Measurements from ENCODE around the gene GABRG3. TPM values are rescaled to one million over a fixed set of nuclear protein-coding genes. Genes with fewer than 3 reads are reported as not detected.

The GABRG3 gene
- total RNA-seq, 1 experiment from 2014 or later, result not detected

GRCh38 chr15:27573805-27574485, 603.0 kb downstream of the GABRG3 start:
- no peak overlapping the region for H3K4me3 ChIP-seq
- no peaks in the 10 kb centered on the region; the same call in 1 of the 2 replicates for H3K9me3 ChIP-seq (replicated peaks)
- H3K36me3 ChIP-seq, result no peaks in the 10 kb centered on the region
- H3K27me3 ChIP-seq (replicated peaks), result no peaks in the 10 kb centered on the region
- no peak overlapping the region for H3K27ac ChIP-seq
- H3K4me1 ChIP-seq (replicated peaks), result no peaks in the 10 kb centered on the region
- DNase-seq (ENCODE audit: low read depth in 1 of 2, low spot score in 2 of 2), result no peak

- no peak overlapping the region for H3K27ac ChIP-seq
- H3K27me3 ChIP-seq (replicated peaks), result no peaks in the 10 kb centered on the region
- no peaks in the 10 kb centered on the region for H3K36me3 ChIP-seq
- no peak for DNase-seq (ENCODE audit: low read depth in 1 of 2, low spot score in 2 of 2)
- H3K9me3 ChIP-seq (replicated peaks), result no peaks in the 10 kb centered on the region; the same call in 1 of the 2 replicates
- no peaks in the 10 kb centered on the region for H3K4me1 ChIP-seq (replicated peaks)
- H3K4me3 ChIP-seq, result no peak overlapping the region
Observed at GRCh38 chr15:27574541-27575054, 603.6 kb downstream of the GABRG3 start.

GRCh38 chr15:27575521-27575920, 604.5 kb downstream of the GABRG3 start:
- H3K9me3 ChIP-seq (replicated peaks), result no peaks in the 10 kb centered on the region; the same call in 1 of the 2 replicates
- H3K4me3 ChIP-seq, result no peak overlapping the region
- no peaks in the 10 kb centered on the region for H3K4me1 ChIP-seq (replicated peaks)
- no peak overlapping the region for H3K27ac ChIP-seq
- no peaks in the 10 kb centered on the region for H3K27me3 ChIP-seq (replicated peaks)
- DNase-seq (ENCODE audit: low read depth in 1 of 2, low spot score in 2 of 2), result no peak
- no peaks in the 10 kb centered on the region for H3K36me3 ChIP-seq

GRCh38 chr15:27576576-27576975, 605.6 kb downstream of the GABRG3 start:
- Histone ChIP-seq H3K9me3 (replicated peaks) (no peaks in the 10 kb centered on the region; the same call in 1 of the 2 replicates), H3K4me3 (no peak overlapping the region), H3K36me3 (no peaks in the 10 kb centered on the region), H3K27me3 (replicated peaks) (no peaks in the 10 kb centered on the region), H3K27ac (no peak overlapping the region), H3K4me1 (replicated peaks) (no peaks in the 10 kb centered on the region)
- no peak for DNase-seq (ENCODE audit: low read depth in 1 of 2, low spot score in 2 of 2)

GRCh38 chr15:27579738-27580137, 608.8 kb downstream of the GABRG3 start:
- Histone ChIP-seq H3K9me3 (replicated peaks) (no peaks in the 10 kb centered on the region; the same call in 1 of the 2 replicates), H3K27ac (no peak overlapping the region), H3K4me3 (no peak overlapping the region), H3K27me3 (replicated peaks) (no peaks in the 10 kb centered on the region), H3K36me3 (no peaks in the 10 kb centered on the region), H3K4me1 (replicated peaks) (no peaks in the 10 kb centered on the region)
- DNase-seq (ENCODE audit: low read depth in 1 of 2, low spot score in 2 of 2), result no peak

GRCh38 chr15:27582726-27583410, 611.9 kb downstream of the GABRG3 start:
- H3K9me3 ChIP-seq (replicated peaks), result no peaks in the 10 kb centered on the region; the same call in 1 of the 2 replicates
- no peaks in the 10 kb centered on the region for H3K4me1 ChIP-seq (replicated peaks)
- H3K36me3 ChIP-seq, result no peaks in the 10 kb centered on the region
- H3K27me3 ChIP-seq (replicated peaks), result no peaks in the 10 kb centered on the region
- no peak overlapping the region for H3K27ac ChIP-seq
- H3K4me3 ChIP-seq, result no peak overlapping the region
- no peak for DNase-seq (ENCODE audit: low read depth in 1 of 2, low spot score in 2 of 2)

- no peaks in the 10 kb centered on the region for H3K9me3 ChIP-seq (replicated peaks)
- no peak overlapping the region for H3K27ac ChIP-seq
- H3K36me3 ChIP-seq, result no peaks in the 10 kb centered on the region
- H3K27me3 ChIP-seq (replicated peaks), result no peaks in the 10 kb centered on the region
- H3K4me1 ChIP-seq (replicated peaks), result no peaks in the 10 kb centered on the region
- no peak overlapping the region for H3K4me3 ChIP-seq
- no peak for DNase-seq (ENCODE audit: low read depth in 1 of 2, low spot score in 2 of 2)
Observed at GRCh38 chr15:27583651-27584050, 612.7 kb downstream of the GABRG3 start.

GRCh38 chr15:27585041-27585640, 614.2 kb downstream of the GABRG3 start:
- Histone ChIP-seq H3K36me3 (no peaks in the 10 kb centered on the region), H3K4me1 (replicated peaks) (no peaks in the 10 kb centered on the region), H3K27me3 (replicated peaks) (no peaks in the 10 kb centered on the region), H3K9me3 (replicated peaks) (no peaks in the 10 kb centered on the region), H3K27ac (no peak overlapping the region), H3K4me3 (no peak overlapping the region)
- no peak for DNase-seq (ENCODE audit: low read depth in 1 of 2, low spot score in 2 of 2)

- no peak for DNase-seq (ENCODE audit: low read depth in 1 of 2, low spot score in 2 of 2)
- Histone ChIP-seq H3K36me3 (no peaks in the 10 kb centered on the region), H3K9me3 (replicated peaks) (0 out of 2 replicates have a peak, but pooled peaks cover 2% of the 10 kb centered on the region), H3K4me3 (no peak overlapping the region), H3K27me3 (replicated peaks) (no peaks in the 10 kb centered on the region), H3K4me1 (replicated peaks) (no peaks in the 10 kb centered on the region), H3K27ac (no peak overlapping the region)
Observed at GRCh38 chr15:27587810-27588209, 616.8 kb downstream of the GABRG3 start.

GRCh38 chr15:27589260-27589659, 618.3 kb downstream of the GABRG3 start:
- 0 out of 2 replicates have a peak, but pooled peaks cover 3% of the 10 kb centered on the region for H3K9me3 ChIP-seq (replicated peaks)
- no peak overlapping the region for H3K27ac ChIP-seq
- DNase-seq (ENCODE audit: low read depth in 1 of 2, low spot score in 2 of 2), result no peak
- H3K36me3 ChIP-seq, result no peaks in the 10 kb centered on the region
- no peaks in the 10 kb centered on the region for H3K27me3 ChIP-seq (replicated peaks)
- no peak overlapping the region for H3K4me3 ChIP-seq
- H3K4me1 ChIP-seq (replicated peaks), result no peaks in the 10 kb centered on the region

- DNase-seq (ENCODE audit: low read depth in 1 of 2, low spot score in 2 of 2), result no peak
- H3K4me3 ChIP-seq, result no peak overlapping the region
- no peaks in the 10 kb centered on the region for H3K36me3 ChIP-seq
- no peak overlapping the region for H3K27ac ChIP-seq
- H3K9me3 ChIP-seq (replicated peaks), result 0 out of 2 replicates have a peak, but pooled peaks cover 3% of the 10 kb centered on the region
- H3K4me1 ChIP-seq (replicated peaks), result no peaks in the 10 kb centered on the region
- no peaks in the 10 kb centered on the region for H3K27me3 ChIP-seq (replicated peaks)
Observed at GRCh38 chr15:27589782-27590181, 618.8 kb downstream of the GABRG3 start.

All from SJSA1 (cell line).